CD4-positive, alpha-beta T cell treated with Interleukin-6 for 4 hours (primary cell): Measurements from ENCODE around the gene VWA3A.
"Not testable (repeated sequence)": the region's sequence is repeated elsewhere in the genome, so short reads cannot be mapped to it uniquely, and the experiment has no call there.

Experiments
- DNase-seq: peaks from one replicate; pipeline ENCODE4 v3.0.0-alpha.2; 2020; ENCODE audit warnings: mixed read lengths

VWA3A gene

DNA sequence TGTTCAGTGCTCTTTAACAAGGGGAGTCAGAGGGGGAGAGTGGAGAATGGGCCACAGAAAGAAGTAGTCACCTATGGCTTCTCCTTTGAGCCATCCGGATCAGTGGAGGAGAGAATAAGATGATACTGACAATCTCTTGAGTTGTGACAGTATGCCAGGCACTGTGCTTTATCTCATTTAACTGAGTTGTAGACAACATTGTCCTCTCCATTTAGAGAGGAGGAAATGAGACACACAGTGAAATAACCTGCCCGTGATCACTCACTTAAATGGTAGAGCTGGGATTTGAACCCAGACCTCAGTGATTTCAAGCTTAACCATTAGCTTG is 95.9 kb downstream of the VWA3A start:
- no peak for DNase-seq

GRCh38 chr16:22188595-22189442 is 96.5 kb downstream of the VWA3A start:
- peak; percentile 76 for DNase-seq

DNA sequence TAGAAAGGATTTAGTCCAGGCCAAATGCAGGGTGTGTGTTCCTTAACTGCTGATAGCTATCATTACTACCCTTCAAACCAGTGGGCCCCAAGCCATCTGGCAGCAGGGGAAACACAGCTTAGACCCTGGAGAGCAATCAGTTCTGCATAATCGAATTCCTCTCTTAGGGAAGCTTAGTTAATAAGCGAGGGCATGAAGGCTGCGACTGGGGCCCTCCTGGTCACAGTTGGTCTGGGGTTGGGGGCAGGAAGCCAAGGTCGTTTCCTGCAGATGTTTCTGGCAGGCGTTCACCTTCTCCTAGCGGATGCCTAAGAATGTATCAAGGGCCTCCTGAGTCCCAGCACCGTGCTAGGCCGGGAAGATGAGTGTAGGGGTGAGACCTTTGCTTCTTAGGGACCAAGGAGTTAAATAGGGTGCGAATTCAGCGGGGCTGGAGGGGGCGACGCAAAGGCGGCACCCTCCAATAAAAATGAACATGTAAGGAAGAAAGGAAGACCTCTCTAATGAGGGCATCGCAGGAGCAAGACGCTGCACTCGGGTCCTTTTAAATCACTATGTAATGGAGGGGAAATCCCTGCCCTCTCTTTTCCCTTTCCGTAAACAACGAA is 97.2 kb downstream of the VWA3A start:
- no peak for DNase-seq

DNA sequence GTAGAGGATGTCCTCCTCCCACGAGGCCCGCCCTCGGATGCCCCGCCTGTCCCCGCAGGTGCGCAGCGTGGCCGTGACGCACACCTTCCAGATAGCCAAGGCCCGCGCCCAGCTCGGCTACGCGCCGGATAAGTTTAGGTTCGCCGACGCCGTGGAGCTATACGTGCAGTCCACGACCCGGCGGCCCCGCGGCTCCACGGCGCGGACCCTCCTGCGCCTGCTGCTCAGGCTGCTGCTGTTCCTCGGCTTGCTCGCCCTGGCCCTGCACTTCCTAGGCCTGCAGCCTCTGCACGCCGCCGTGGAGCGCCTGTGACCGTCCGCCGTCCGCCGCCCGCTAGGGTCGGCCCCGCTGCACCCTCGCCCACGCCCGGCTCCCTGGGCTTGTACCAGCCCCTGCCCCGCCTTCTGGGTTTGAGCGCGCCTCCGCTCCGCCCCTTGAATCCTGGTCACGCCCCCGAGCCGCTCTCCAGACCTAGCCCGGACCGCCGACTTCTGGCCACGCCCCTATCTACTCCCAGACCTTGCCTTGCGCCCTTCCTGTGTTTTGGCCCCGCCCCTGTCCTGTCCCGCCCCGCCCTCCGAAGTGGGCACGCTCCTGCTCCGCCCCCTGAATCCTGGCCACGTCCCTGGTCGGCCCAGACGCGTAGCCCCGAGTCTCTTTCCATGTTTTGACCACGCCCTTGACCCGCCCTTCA is 97.9 kb downstream of the VWA3A start:
- DNase-seq, result peak; percentile 99

DNA sequence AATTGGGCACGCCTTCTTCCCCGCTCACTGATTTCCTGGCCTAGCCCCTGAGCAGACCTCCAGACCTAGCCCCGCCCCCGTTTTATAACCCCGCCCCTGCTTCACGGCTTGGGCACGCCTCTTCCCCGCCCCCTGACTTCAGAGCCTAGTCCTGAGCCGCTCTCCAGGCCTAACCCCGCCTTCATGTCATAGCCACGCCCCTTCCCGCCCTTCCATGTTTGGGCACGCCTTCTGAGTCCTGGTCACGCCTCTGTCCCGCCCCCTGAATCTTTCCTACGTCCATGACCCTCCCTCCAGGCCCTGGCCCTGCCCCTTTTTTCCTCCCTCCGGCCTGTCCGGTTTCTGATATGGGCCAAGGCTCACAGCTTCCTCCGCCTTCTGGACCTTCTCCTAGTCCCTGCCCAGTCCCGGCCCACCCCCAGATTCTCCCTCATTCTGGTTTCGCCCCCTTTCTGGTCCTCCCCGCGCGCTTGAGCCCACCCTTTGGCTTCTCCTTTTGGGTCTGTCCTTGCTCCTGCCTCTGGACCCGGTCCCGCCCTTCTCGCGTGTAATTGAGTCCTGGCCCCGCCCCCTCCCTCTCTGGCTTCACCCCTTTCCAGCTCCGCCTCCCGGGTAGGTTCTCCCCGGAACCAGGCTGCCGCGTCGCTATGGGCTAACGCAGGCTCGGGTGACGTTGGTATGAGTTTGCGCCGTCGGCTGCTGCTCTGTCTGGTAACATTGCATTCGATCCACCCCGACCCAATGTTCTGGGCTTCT is 98.6 kb downstream of the VWA3A start:
- DNase-seq, result peak; percentile 99

DNA sequence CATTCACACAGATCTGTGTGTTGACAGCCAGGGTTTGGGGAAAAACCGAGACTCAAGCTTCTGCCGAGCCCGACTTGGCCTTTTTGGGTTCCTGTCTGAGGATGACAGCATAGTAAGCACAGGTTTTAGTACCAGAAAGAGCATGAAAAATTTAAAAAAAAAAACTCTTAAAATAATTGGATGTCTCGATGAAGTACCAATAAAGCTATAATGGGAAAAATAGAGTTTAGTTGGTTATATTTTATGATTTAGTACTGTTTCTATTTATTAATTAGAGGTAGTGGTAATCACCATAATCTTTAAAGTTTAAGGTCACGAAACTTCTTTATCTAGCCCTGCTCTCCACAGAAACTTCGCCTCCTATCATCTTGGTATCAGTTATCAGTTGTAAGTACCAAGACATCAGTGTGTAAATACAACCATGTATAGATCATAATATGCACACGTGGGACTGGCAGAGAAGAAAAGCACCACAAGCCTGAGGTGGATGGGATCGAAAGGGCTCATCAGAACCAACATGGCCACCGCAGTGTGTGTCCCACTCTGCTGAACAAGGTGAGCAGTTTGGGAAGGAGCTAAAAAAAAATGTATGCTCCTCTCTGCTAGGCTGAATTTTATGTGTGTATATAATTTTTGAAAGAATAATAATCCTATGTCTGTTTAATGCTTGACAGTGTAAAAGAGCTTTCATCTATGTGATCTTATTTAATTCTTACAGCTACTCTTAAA is 99.4 kb downstream of the VWA3A start:
- DNase-seq, result peak; percentile 41

GRCh38 chr16:22192261-22193062 is 100.1 kb downstream of the VWA3A start:
- peak; percentile 73 for DNase-seq

DNA sequence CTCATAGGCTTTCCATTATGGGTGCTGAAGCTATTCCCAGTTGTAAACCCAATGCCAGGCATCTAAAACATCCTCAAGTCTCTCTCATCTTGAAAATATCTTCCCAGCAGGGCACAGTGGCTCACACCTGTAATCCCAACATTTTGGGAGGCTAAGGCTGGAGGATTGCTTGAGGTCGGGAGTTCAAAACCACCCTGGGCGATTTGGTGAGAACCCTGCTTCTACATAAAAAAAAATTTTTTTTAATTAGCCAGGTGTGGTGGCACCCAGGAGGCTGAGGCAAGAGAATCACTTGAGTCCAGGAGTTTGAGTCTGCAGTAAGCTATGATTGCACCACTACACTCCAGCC is 100.7 kb downstream of the VWA3A start:
- DNase-seq, result no peak

- no peak for DNase-seq
Measured at GRCh38 chr16:22194707-22195444, 102.5 kb downstream of the VWA3A start.

DNA sequence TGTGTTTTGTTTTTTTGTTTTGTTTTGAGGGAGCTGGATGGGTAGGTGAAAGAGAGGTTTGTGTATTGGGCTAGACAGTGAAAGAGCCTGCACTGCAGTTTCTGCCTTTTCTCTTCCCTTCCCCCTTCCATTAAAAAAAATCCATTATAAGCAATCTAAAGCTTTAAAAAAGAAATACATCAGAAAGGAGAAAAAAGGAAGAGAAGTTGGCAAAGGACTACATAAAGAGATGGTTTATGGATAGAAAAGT is 103.0 kb downstream of the VWA3A start:
- no peak for DNase-seq

GRCh38 chr16:22195695-22196558 is 103.6 kb downstream of the VWA3A start:
- peak; percentile 90 for DNase-seq

GRCh38 chr16:22196559-22197168 is 104.3 kb downstream of the VWA3A start:
- DNase-seq, result not testable (repeated sequence)

DNA sequence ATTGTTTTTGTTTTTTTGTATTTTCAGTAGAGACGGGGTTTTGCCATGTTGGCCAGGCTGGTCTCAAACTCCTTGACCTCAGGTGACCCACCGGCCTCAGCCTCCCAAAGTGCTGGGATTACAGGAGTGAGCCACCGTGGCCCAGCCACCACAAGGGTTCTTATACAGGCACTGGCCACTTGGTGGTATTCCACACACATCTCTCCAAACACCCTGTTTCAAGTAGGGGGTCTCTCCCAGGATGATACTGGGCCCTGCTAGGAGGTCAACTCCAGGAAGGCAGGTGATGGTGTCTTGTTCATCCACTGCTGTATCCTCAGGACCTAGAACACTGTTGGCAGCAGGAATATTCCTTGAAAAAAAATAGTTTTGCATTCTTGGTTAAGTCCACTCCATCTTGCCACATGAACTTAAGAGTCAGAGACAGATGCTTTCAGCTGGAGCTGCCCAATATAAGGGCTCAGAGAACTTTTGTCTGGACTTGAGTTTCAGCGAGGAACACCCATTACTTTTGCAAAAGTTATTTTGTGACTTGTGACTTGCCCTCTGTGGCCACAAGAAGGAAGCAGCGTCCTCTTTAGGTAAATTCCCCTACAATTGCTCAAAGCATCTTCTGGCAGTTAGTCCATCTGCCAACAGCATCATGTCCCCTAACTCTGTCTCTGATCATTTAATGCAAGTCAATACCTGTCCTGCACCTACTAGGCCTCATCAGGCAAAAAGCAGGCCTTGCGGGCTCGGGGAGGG is 106.4 kb downstream of the VWA3A start:
- DNase-seq, result no peak

GRCh38 chr16:22202261-22202637 is 109.9 kb downstream of the VWA3A start:
- no peak for DNase-seq

DNA sequence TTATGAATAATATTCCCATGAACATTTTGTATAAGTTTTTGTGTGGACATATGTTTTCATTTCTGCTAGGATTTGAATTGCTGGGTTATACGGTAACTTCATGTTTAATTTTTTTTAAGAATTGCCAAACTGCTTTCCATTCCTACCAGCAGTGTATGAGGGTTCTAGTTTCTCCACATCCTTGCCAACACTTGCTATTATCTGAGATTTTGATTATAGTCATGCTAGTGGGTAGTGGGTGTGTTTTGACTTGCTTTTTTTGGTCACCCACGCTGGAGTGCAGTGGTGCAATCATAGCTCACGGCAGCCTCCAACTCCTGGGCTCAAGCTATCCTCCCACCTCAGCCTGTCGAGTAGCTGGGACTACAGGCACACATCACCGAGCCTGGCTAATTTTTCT is 110.8 kb downstream of the VWA3A start:
- no peak for DNase-seq

DNA sequence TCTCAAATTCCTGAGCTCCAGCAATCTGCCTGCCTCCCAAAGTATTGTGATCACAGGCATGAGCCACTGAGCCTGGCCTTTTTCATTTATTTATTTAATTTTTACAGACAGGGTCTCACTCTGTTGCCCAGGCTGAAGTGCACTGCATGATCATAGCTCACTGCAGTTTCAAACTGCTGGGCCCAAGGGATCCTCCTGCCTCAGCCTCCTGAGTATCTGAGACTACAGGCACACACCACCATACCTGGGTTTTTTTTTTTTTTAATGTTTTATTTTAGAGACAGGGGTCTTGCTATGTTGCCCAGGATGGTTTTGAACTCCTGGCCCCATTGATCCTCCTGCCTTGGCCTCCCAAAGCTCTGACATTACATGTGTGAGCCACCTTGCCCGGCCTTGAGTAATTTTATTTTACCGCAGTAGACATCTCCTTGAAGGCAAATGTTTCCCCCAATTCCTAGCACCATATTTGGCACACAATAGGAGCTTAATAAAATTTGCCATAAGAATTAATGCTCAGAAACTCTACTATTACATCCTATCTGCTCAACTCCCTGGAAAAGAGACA is 111.8 kb downstream of the VWA3A start:
- no peak for DNase-seq

DNA sequence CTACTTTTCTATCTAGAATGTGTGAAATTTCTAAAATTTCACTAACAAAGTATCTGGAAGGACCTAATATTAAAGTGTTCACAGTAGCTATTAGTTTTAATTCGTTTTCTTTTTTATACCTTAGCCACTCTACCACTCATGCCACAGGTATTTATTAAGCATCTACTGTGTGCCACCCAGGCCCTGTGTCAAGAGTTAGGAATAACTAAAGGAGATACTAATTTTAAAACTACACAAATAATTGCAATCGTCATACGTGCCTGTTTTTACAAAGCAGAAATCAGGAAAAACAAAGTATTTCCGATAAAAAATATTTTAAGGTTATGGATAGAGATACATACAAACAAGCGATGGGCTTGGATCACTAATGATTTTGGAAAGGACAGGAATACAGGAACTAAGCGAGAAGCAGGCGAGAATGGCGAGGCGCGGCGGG is 113.3 kb downstream of the VWA3A start:
- no peak for DNase-seq

DNA sequence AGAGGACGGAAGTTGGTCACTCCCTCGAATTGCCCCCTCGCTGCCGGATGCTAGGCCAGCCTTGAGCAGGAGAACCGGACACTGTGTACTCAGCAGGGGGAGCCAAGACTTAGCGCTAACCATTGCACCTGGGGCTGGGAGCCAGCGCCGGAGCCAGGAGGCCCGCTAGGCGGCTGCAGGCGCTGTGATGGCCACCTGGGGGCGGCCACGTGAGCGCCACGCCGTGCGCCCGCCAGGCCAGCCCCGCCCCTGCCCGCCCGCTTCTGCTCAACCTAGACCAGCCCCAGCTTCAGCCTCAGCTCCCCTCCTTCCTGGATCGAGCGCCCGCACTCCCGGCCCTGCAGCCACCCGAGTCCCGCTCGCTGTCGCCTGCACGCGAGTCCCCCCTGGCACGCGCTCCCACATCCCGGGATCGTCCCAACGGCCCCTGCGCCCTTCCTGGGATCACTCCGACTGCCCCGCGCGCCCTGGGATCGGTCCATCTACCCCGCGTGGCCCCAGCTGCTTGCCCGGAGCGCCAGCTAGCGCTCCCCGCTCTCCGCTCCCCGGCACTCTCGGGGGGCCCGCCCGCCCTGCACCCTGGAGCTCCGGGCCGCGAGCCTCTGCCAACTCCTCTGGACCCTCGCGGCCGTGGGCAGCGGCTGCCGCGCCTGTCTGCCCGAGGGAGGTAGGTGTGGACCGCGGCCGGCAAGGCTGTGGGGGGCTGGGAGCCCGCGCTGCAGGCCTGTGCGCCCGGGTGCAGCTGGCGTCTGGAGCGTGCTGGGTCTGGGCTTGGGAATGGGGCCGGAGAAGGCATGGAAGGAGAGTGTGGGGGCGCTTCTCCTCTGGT is 113.9 kb downstream of the VWA3A start, which contains the start of gene EEF2K:
TSS of gene EEF2K (plus strand) at position 266 of the 829 bp plus-strand sequence. CDS start 19,452 bp downstream, outside the sequence.
- peak; percentile 90 for DNase-seq
